Germinal center (tissue), 1 donor: Measurements from ENCODE around the gene PPFIA1.
"Not testable (repeated sequence)": the region's sequence is repeated elsewhere in the genome, so short reads cannot be mapped to it uniquely, and the experiment has no call there.

Experiments
- DNase-seq: peaks from one replicate; pipeline ENCODE4 v3.0.0; 2012; ENCODE audit warnings: mixed read lengths, low spot score

Gene PPFIA1

DNA sequence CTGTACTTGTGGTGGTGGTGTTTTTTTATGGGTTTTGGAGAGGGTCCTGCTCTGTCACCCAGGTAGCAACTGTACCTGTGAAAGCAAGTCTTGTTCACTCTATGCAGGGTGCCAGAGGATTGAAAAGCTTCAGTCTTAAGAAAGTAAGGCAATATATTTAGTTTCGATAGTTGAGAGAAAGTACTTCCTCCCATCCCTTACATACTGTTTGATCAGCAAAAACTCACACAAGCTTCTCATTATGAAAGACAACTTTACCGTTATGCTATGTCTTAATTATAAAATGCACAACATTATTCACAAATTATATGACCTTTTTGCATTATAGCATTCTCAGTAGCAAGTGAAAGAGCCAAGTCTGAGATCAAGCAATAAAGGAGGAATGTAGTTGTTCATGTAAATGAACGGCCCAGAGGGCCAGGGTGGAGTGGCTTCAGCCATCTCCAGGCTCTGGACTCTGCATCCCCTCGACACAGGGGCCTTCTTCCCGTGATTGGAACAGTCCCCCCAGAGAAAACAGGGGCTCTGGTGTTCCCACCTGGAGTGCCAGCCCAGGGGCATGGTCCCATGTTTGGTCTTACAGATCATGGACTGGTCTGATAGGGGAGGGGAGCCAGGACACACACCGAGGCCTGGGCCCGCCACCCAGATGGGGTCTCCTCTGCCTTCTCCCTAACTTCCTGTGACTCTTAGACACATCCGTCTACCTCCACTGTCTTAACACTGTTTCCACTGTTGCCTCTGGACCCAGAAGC is 89.1 kb downstream of the PPFIA1 start:
- DNase-seq: no peak

DNA sequence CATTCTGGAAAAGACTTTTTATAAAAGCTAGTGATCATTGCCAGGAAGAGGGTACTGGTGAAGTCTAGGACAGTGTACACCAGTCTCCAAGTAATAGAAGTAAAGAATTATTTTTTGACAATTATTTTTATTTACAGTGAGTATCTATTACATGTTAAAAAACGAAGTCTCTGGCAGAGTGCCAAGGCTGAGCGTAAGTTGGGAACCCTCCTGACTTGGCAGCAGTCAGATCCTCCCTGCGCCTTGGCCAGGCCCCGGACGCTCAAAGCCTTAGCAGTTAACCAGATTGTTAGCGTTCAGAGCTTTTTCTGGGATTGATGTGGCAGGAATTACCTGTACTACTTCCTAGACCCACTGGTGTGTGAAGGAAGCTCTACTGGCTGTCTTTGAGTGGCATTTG is 89.7 kb downstream of the PPFIA1 start:
- no peak for DNase-seq

DNA sequence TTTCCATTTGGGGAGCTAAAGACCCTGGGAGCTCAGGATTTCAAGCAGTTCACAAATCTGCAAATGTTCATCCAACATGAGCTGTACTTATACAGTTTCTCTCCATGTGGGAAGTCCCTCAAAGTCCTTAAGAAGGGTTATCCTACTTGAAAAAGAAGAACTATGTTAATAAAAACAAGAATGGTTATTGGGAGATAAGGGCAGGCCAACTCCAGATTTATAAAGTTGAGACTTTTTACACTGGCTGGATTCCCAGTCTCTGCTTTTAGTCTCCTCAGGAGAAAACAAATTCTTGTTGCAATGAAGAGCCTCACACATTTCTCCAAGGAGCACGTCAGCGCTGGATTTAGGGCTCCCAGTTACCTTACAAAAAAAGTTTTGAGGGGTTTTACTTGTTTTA is 93.7 kb downstream of the PPFIA1 start:
- DNase-seq: no peak

DNA sequence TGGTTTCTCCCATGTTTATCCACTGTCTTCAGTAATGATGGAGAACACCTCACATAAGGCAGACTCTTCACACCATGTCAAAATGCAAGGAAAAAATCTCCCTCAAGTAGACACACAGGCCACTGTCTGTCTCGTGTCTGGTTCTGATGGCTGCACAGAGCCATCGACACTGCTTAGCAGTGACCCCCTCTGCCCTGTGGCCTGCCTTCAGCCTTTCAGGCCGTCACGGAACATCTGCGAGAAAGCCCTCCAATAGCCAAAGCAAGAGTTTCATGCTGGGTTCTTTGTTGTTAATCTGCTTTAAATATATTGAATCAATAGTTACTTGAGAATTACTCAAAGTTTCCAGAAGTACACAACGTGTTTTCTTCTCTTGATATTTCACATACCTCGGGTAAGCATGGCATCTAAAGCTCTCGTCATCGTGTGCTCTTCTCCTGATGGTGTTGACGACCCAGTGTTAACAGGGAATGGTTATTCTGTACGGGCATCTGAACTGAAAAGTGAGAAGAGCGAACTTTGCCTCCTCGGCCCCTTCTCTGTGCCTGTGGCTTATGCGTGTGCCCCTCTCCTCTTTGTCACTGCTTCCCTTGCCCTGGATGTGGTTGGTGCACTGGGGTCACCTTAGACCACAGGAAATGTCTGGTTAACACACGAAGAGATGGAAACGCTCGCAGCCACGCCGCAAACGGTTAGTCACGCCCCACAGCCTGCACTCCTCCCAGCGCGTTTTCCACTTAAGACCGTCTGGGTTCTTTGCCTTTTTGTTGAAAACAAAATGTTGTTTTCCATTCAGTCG is 94.5 kb downstream of the PPFIA1 start:
- peak; percentile 28 for DNase-seq

DNA sequence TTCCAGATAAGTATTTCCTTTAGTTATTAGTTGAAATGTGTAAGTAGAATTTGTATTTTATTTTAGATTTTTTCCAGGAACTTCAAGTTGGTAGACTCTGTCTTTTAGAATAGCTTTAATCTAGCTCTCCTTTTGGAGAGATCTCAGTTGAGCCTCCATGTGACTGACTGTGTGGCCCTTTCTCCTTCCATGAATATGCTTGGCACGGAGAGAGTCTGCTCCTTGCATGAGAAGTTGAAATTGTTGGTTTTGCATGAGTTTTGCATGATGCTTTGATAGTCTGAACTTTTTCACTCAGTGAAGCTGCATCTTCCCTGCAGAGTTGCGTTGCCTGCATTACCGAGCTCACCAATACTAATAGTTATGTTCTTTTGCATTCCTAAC is 95.0 kb downstream of the PPFIA1 start:
- DNase-seq: no peak

DNA sequence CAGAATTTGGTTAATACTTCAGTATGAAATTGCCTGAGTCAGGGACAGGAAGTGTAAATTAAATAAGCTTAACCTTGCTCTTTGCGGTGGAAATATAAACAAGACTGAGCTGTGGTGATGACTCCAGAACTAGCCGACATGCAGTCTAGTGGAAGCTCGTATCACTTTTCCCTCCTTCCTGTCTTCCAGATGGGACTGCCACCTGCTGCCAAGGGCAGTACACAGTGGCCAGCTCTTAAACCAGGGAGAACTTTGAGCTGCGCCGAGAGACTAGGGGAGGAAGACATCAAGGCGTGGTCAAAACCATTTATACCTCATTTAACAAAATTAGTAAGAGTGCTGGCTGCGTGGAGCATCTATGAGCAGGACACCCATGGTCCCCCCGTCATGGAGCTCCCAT is 96.6 kb downstream of the PPFIA1 start:
- DNase-seq: no peak

DNA sequence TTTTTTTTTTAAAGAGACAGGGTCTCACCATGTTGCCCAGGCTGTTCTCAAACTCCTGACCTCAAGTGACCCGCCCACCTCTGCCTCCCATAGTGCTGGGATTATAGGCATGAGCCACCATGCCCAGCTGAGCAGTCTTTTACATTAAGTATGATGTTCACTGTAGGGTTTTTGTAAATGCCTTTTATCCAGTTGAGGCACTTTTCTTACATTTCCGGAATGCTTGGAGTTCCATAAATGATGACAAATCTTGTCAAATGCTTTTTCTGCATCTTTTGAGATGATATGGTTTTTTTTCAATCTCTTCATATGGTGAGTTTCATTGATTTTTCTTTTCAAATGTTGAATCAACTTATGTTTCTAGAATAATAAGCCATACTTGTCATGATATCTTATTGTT is 98.5 kb downstream of the PPFIA1 start:
- DNase-seq: no peak

DNA sequence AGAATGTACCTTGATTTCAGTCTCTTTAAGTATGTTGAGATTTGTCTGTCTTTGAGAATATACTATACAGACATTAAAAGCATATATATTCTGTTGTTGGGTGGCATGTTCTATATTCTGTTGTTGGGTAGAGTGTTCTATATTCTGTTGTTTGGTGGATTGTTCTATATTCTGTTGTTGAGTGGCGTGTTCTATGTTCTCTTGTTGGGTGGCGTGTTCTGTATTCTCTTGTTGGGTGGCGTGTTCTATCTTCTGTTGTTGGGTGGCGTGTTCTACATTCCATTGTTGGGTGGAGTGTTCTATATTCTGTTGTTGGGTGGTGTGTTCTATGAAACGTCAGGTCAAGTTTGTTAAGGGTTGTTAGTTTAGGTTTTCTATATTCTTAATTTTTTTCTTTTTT is 100.8 kb downstream of the PPFIA1 start:
- DNase-seq: peak; percentile 24

DNA sequence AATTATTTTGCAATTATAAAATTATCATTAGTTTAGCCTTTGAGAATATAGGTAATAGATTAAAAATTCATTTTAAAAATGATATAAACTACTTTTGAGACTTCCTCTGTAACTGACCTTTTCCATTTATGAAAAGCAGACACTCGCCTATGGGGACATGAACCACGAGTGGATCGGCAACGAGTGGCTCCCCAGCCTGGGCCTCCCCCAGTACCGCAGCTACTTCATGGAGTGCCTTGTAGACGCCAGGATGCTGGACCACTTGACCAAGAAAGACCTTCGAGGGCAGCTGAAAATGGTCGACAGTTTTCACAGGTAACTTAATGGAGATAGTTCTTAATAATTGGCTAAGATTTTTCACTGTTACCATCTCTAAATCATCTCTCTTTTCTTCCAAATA is 101.6 kb downstream of the PPFIA1 start:
- DNase-seq: no peak

DNA sequence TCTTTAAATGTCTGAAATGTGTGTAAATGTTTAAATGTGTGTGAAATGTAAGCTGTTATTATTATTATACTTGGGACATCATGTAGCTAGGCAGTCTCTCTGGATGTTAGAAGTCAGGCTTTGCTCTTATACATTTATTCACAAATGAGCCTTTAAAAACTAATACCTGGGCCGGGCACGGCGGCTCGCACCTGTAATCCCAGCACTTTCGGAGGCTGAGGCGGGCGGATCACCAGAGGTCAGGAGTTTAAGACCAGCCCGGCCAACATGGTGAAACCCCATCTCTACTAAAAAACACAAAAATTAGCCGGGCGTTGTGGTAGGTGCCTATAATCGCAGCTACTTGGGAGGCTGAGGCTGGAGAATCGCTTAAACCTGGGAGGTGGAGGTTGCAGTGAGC is 106.1 kb downstream of the PPFIA1 start:
- DNase-seq: no peak

DNA sequence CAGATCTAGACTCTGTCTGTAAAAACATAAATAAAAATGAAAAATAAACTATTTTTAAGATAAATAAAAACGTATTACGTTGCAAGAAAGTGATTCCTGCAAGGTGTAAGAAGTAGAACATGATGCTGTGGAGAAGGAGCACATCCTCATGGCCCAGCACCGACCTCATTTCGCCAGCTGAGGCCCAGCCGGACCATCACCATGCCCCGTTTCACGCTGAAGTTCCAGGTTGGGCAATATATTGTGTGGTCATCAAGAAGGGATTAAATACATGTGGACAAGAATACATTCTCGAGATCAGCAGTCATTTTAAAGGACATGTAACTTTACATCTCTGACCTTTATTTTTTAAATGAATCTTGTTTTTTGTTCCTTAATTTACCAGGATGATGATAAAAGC is 107.2 kb downstream of the PPFIA1 start:
- DNase-seq: no peak

DNA sequence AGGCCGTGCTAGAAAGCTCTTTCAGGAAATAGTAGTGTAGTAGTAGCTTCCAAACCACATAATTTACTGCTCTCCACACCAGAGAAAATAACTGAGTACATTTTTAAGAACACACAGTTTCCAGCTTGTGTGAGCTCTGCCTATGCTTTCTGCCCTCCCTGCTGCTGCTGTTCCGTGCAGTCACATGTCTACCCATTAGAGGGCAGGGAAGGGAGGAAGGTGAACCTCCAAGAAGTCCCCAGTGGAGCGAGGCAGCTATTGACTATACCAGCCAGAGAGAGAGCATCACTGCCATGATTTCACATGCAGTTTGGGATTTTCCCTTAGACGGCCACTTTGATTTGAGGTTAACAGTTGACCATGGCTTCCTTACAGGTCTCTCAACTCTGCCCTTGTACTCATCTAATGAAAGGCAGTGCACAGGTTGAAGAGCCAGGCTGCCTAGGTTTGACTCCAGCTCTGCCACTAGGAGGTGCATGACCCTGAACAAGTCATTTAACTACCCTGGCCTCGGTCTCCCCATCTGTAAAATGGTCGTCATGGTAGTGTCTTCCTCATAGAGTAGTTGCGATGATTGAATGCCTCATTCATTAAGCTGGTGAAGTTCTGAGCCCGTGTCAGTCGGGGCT is 108.1 kb downstream of the PPFIA1 start:
- DNase-seq: no peak

DNA sequence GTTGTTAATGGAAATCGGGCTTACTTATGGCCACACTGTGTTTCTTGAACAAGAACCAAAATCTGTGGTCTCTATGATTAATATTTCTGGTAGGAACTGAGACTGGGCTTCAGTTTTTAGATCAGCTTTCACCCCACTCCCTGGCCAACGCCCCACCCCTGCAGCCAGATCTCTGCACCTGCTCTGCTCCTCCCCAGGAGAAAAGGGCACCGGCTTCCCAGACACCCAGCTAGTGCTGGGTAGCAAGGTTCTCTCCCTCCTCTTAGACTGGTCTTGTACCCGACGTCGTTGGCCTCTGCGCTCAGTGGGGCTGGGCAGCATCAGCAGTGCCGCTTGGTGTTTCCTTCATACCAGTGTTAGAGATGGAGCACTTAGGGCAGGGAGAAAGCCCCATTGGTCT is 110.9 kb downstream of the PPFIA1 start:
- no peak for DNase-seq

DNA sequence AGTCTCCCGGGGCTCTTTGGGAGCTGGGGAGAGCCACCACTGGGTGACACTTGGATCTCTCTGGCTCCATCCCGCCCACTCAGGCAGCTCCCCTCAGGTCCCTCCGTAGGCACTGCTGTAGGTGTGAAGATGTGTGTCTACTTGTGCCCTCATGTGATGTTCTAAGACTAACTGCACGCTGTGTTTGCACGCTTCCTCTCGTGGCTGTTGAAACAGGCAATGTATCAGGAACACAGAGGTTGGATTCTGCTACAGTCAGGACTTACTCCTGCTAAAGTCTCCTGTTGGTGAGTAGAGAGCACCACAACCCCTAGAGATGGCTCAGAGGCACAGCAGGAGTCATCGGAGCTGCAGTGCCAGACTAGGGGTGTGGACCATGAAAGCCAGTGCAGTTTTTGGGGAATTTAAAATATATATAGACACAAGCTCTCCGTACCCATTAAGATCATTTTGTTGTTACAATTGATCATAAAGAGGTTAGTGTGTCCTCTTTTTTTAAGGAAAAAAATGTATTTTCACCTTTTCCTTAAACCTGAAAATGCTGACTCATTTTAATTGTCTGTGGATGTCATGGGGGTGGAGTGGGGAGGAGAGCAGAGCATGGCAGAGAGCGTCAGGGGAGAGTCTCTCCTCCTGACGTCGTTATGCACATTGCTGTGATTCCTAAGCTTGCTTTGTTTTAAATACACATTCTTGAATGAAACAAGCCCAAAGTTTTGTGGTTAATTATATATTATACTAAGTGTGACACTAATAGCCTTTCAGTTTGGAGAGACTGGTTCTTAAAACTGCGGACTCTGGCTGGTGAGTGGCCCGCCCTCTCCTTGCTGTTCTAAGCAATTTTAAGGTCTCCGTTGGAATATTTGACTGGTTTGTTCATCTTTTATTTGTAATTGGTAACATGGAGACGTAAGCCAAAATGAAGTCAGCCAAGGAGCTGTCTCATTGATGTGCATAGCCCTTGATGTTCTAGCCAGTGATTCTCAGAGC is 111.7 kb downstream of the PPFIA1 start:
- no peak for DNase-seq

DNA sequence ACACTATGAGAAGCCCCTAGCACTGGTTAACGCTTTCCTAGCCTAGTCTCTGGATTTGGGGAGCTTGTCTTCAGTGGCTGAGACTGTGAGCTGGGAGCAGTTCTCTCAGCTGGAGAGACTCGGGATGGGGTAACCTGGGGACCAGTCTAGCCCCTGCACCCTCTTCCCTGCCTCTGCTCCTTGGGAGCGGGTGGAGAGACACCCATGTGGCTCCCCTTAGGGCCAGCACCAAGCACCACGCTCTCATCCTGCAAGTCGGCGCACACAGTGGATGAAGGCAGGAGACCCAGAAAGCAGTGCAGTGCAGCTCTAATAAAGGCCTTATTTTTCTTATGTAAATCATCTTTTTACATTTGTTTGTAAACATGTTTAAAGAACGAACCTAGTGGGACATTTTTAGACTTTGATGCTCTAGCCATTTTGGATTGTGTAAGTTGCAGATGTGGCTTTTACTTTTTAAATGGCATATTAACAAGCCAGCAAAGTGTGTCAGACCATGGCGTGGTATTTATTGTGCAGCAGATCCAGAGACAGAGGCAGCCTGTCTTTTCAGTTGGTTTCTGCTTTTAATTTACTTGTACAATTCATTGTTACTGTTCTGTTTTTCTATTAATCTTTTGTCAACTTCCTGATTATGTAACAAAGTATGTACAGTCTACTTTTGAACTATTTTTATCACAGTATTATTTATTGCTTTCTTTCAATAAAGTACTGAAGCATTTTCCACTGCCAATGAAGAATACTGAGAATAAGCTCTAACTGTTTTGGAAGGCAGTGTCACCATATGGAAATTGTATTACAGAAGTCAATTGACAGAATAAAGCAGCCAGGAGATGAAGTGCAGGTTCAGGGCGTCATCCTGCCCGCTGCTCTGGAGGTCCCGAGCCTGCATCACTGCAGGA is 113.4 kb downstream of the PPFIA1 start:
- no peak for DNase-seq

DNA sequence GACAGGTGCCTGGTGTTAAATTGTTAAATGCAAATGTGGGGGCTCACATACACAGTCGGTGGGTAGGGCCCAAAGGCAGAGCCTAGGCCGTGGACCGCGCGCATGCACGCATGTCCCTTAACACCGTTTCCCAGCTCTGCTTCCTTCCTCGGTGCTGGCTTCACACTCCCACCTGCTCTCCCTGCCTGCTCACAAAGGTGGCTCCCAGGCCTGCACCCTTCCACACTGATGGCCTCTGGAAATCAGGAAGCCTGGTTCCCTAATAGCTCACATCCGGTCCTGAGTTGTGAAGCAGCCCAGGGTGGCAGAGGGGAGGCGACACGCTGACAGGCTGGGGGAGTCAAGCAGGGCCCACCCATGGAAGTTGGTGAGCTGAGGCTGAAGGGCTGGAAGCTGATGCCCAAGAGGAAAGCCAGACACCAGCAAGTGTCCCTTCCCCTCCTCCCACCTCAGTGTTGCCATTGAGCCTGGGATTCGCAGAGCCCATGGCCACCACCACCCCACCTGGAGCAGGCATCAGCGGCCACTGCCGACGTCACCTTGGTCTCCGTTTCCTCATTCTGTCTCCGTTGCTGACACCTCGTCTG is 114.2 kb downstream of the PPFIA1 start:
- DNase-seq: no peak

DNA sequence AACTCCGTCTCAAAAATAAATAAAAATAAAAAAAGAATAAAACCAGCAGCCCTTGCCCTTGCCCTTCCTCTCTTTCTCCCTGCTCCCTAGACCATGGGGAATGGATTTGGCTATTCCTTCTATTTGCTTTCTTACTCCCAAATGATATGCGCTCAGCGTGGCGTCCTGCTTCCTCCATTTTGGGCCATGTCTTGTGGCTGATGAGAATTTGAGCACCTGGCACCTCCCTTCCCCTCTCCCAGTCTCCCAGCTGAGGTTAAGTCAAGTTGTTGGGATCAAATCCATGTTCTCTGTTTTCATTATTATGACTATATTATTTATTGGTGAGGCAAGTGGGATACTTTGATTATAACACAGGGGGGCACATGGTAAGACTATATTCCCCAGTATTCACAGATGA is 117.1 kb downstream of the PPFIA1 start:
- DNase-seq: no peak

DNA sequence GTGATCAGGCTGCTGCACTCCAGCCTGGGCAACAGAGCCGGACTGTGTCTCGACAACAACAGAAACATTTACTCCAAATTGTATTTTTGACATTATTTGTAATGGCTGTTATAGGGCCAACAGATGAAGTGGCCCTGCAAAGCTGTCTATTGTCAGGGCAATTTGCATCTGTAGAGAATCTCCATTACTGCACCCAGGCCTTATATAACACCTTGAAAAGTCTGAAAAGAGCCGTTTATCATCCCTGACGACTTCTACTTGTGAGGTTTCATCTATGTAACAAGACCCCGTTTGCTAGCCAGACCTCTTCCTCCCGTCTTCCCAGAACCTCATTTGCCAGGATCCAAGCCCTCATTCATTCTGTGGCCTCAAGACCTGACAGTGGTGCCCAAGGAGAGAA is 118.7 kb downstream of the PPFIA1 start:
- DNase-seq: no peak

DNA sequence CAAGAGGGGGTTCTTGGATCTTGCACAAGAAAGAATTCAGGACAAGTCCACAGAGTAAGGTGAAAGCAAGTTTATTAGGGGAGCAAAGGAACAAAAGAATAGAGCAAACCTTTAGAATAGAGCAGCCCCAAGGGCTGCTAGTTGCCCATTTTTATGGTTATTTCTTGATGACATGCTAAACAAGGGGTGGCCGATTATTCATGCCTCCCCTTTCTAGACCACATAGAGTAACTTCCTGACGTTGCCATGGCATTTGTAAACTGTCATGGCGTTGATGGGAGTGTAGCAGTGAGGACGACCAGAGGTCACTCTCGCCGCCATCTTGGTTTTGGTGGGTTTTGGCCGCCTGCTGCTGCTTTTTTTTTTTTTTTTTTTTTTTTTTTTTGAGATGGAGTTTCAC is 120.4 kb downstream of the PPFIA1 start:
- not testable (repeated sequence) for DNase-seq

DNA sequence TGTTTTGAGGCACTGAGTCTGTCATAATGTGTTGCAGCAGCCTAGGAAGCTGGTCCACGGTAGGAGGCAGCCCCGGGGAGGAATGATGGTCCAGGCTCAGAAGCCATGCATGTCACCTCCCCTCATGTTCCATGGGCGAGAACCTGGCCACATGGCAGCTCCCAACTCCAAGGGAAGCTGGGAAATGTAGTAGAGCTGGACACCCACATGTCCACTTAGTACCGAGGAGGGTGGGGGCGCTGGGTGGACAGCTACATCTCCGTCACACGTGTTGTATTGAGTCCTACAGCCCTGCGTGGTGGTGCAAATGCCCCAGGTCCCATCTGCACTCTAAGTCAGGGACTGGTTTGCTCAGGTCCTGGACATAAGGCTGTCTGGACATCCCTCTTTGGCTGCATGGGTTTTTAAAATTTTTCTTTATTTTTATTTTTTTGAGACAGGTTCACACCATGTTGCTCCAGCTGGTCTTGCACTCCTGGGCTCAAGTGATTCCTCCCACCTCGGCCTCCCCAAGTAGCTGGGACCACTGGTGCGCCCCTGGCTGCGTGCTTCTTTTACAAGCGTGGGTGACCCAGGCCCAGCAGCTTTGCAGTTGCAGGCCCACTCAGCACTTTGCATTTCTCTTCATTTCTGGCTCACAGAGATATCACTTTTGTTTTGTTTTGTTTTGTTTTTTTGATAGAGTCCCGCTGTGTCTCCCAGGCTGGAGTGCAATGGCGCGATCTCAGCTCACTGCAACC is 123.9 kb downstream of the PPFIA1 start:
- no peak for DNase-seq
